HL-60 (cell line): ENCODE results near the gene SLC45A1.

Experiments
- CTCF ChIP-seq: IDR thresholded peaks from one replicate; pipeline ENCODE4 v1.5.1; 2011; ENCODE audit warnings: low read length, control low read depth, inconsistent platforms; ENCODE audit not compliant: insufficient read depth
- POLR2AphosphoS5 ChIP-seq: IDR thresholded peaks from 2 replicates; pipeline ENCODE4 v1.6.1; 2012; ENCODE audit warnings: low read depth
- REST ChIP-seq: IDR thresholded peaks from 2 replicates; pipeline ENCODE4 v1.6.1; 2012; ENCODE audit warnings: low read depth; ENCODE audit not compliant: insufficient replicate concordance

GRCh38 chr1:8364528-8365442, 46.9 kb downstream of the SLC45A1 start:
- TF ChIP-seq CTCF = no peak
- no peak for TF ChIP-seq REST
- no peak for TF ChIP-seq POLR2AphosphoS5
